Measurements from ENCODE around the gene RIMBP2. TPM values are rescaled to one million over a fixed set of nuclear protein-coding genes. Genes with fewer than 3 reads are reported as not detected.

Gene RIMBP2
- total RNA-seq, 1 donor from 2014 or later, result not detected

- Histone ChIP-seq H3K27ac (replicated peaks) (no peak overlapping the region), H3K9me3 (replicated peaks) (no peaks in the 10 kb centered on the region), H3K36me3 (no peaks in the 10 kb centered on the region), H3K4me1 (no peaks in the 10 kb centered on the region), H3K27me3 (ENCODE audit: low read depth) (peaks cover 54% of the 10 kb centered on the region), H3K4me3 (no peak overlapping the region)
- intact Hi-C loops (cut with micrococcal nuclease), result no loop called here
- no peak for TF ChIP-seq CTCF (IDR thresholded peaks at IDR 0.05; ENCODE audit: borderline replicate concordance)
- no peak for DNase-seq
Measured at GRCh38 chr12:130423991-130424857, 291.9 kb downstream of the RIMBP2 start.

- TF ChIP-seq CTCF (IDR thresholded peaks at IDR 0.05; ENCODE audit: borderline replicate concordance), result no peak
- Histone ChIP-seq H3K9me3 (replicated peaks) (no peaks in the 10 kb centered on the region), H3K36me3 (no peaks in the 10 kb centered on the region), H3K27me3 (ENCODE audit: low read depth) (peaks cover 64% of the 10 kb centered on the region), H3K27ac (replicated peaks) (no peak overlapping the region), H3K4me3 (no peak overlapping the region), H3K4me1 (no peaks in the 10 kb centered on the region)
- no peak for DNase-seq
- intact Hi-C loops (cut with micrococcal nuclease), result no loop called here
Measured at GRCh38 chr12:130423136-130423535, 293.0 kb downstream of the RIMBP2 start.

GRCh38 chr12:130422676-130423075, 293.4 kb downstream of the RIMBP2 start:
- no peak overlapping the region for H3K4me3 ChIP-seq
- no peaks in the 10 kb centered on the region for H3K4me1 ChIP-seq
- no peak for TF ChIP-seq CTCF (IDR thresholded peaks at IDR 0.05; ENCODE audit: borderline replicate concordance)
- H3K9me3 ChIP-seq (replicated peaks), result no peaks in the 10 kb centered on the region
- no peak for DNase-seq
- intact Hi-C loops (cut with micrococcal nuclease), result no loop called here
- H3K27me3 ChIP-seq (ENCODE audit: low read depth), result peaks cover 66% of the 10 kb centered on the region
- no peaks in the 10 kb centered on the region for H3K36me3 ChIP-seq
- H3K27ac ChIP-seq (replicated peaks), result no peak overlapping the region

GRCh38 chr12:130421896-130422295, 294.2 kb downstream of the RIMBP2 start:
- no peak for DNase-seq
- no peak for TF ChIP-seq CTCF (IDR thresholded peaks at IDR 0.05; ENCODE audit: borderline replicate concordance)
- Histone ChIP-seq H3K4me3 (no peak overlapping the region), H3K27ac (replicated peaks) (no peak overlapping the region), H3K4me1 (no peaks in the 10 kb centered on the region), H3K36me3 (no peaks in the 10 kb centered on the region), H3K27me3 (ENCODE audit: low read depth) (peaks cover 74% of the 10 kb centered on the region), H3K9me3 (replicated peaks) (no peaks in the 10 kb centered on the region)
- intact Hi-C loops (cut with micrococcal nuclease), result no loop called here

- Histone ChIP-seq H3K4me1 (no peaks in the 10 kb centered on the region), H3K9me3 (replicated peaks) (no peaks in the 10 kb centered on the region), H3K36me3 (no peaks in the 10 kb centered on the region), H3K4me3 (no peak overlapping the region), H3K27me3 (ENCODE audit: low read depth) (peaks cover 83% of the 10 kb centered on the region), H3K27ac (replicated peaks) (no peak overlapping the region)
- DNase-seq, result no peak
- intact Hi-C loops (cut with micrococcal nuclease), result no loop called here
- TF ChIP-seq CTCF (IDR thresholded peaks at IDR 0.05; ENCODE audit: borderline replicate concordance), result no peak
Measured at GRCh38 chr12:130420071-130420470, 296.0 kb downstream of the RIMBP2 start.

Data from left ventricle myocardium inferior (tissue), 1 donor.